K562 (cell line): ENCODE data around the gene EXOC7. TPM values are rescaled to one million over a fixed set of nuclear protein-coding genes. Genes with fewer than 3 reads are reported as not detected.

ENCODE experiments used
- ATAC-seq: fragments of 200-7000 bp; cut with Tn5 transposase; 3 replicates; pipeline ENCODE4 v1.9.1; 2020; ENCODE audit warnings: moderate library complexity
- BruUV-seq: library from RNA; stranded (reverse); fragments of 400-500 nt; replicated peaks from 2 replicates; lab custom pipeline; 2021; lab: Mats Ljungman, UMichigan
- CTCF ChIA-PET: fragments of 300-600 bp; formaldehyde crosslinking; extraction: SDS; loops from one replicate; lab custom pipeline; 2021; ENCODE audit warnings: low intra/inter-chr PET ratio; lab: Yijun Ruan, JAX
- POLR2A ChIA-PET: fragments of 300-600, 350-650 bp; sonication (Branson Sonifier 250); formaldehyde crosslinking; extraction: SDS; loops from one replicate; lab custom pipeline; 2021; ENCODE audit warnings: antibody characterized with exemption, inconsistent platforms; lab: Yijun Ruan, JAX
- DNase-seq, 4 experiments: peaks; one replicate each; pipeline versions ENCODE4 v3.0.0 to v3.0.0-alpha.2; 2011 to 2018; ENCODE audit warnings: low spot score in 3 of 4, mixed read lengths in 3 of 4; ENCODE audit errors: extremely low read depth in 1 of 4
- FAIRE-seq: peaks from 2 replicates; lab custom pipeline; 2011; peaks lifted over from hg19 to GRCh38; lab: Jason Lieb, UNC
- H2AFZ ChIP-seq: 2 replicates; pipeline ENCODE4 v1.6.0; 2011; ENCODE audit warnings: low read depth, low read length, control low read depth, inconsistent platforms
- H3K27ac ChIP-seq: fragments of 200-600 bp; 3 replicates; pipeline ENCODE4 v1.8.0; 2011; ENCODE audit warnings: low read depth, mild to moderate bottlenecking, control low read depth, inconsistent platforms, low read length, moderate library complexity, mixed read lengths; ENCODE audit errors: extremely low read depth
- H3K27me3 ChIP-seq, 2 experiments: fragments of 300-600 bp in 1 of 2; 2 replicates in 1 of 2; 3 replicates in 1 of 2; pipeline versions ENCODE4 v1.6.0 to v1.8.0; 2011; ENCODE audit warnings: inconsistent platforms in 2 of 2, low read length in 2 of 2, mild to moderate bottlenecking in 1 of 2, mixed read lengths in 1 of 2, moderate library complexity in 1 of 2; ENCODE audit not compliant: control insufficient read depth in 2 of 2, insufficient read depth in 2 of 2
- H3K36me3 ChIP-seq: fragments of 300-600 bp; 3 replicates; pipeline ENCODE4 v1.8.0; 2011; ENCODE audit warnings: mild to moderate bottlenecking, low read length, inconsistent platforms; ENCODE audit not compliant: control insufficient read depth, insufficient read depth
- H3K4me1 ChIP-seq, 2 experiments: fragments of 200-600 bp in 1 of 2; replicated peaks in 1 of 2; 2 replicates in 1 of 2; 3 replicates in 1 of 2; pipeline versions ENCODE4 v1.5.1 to v1.8.0; 2011; ENCODE audit warnings: inconsistent platforms in 2 of 2, low read length in 2 of 2, mild to moderate bottlenecking in 1 of 2, mixed read lengths in 1 of 2, moderate library complexity in 1 of 2; ENCODE audit not compliant: control insufficient read depth in 2 of 2, insufficient read depth in 2 of 2
- H3K4me2 ChIP-seq: 2 replicates; pipeline ENCODE4 v1.6.1; 2011; ENCODE audit warnings: low read length, control low read depth, inconsistent platforms, mixed read lengths; ENCODE audit not compliant: insufficient read depth
- H3K4me3 ChIP-seq: fragments of 200-600 bp; sonication (generic), shearing (Covaris generic); 2 replicates; pipeline ENCODE4 v1.5.1; 2016; ENCODE audit warnings: control low read depth, inconsistent platforms
- H3K79me2 ChIP-seq: fragments of 200-600 bp; 3 replicates; pipeline ENCODE4 v1.8.0; 2011; ENCODE audit warnings: low read length, inconsistent platforms; ENCODE audit not compliant: control insufficient read depth, insufficient read depth
- H3K9ac ChIP-seq, 2 experiments: 2 replicates each; pipeline versions ENCODE4 v1.6.0 to v1.6.1; 2011; ENCODE audit warnings: low read depth in 2 of 2, low read length in 2 of 2, control low read depth in 1 of 2, inconsistent platforms in 1 of 2, mild to moderate bottlenecking in 1 of 2, mixed read lengths in 1 of 2; ENCODE audit not compliant: insufficient read depth in 1 of 2
- H3K9me1 ChIP-seq: one replicate; pipeline ENCODE4 v1.6.0; 2011; ENCODE audit warnings: inconsistent platforms, mild to moderate bottlenecking, low read length, moderate library complexity; ENCODE audit not compliant: control insufficient read depth, insufficient read depth
- H3K9me3 ChIP-seq: replicated peaks from 2 replicates; pipeline ENCODE4 v1.5.1; 2011; ENCODE audit warnings: low read depth, low read length, inconsistent platforms; ENCODE audit not compliant: control insufficient read depth, insufficient read depth
- H4K20me1 ChIP-seq: replicated peaks from 2 replicates; pipeline ENCODE4 v1.6.1; 2011; ENCODE audit warnings: low read length, inconsistent platforms, mixed read lengths; ENCODE audit not compliant: control insufficient read depth, insufficient read depth
- ERF ChIP-seq: fragments of 450-650 bp; formaldehyde crosslinking; IDR thresholded peaks from 2 replicates; pipeline ENCODE4 v1.4.0; 2020; ENCODE audit warnings: mild to moderate bottlenecking, mixed read lengths
- FUS ChIP-seq: fragments of 200-400 bp; formaldehyde crosslinking; optimal IDR thresholded peaks from 2 replicates; pipeline ENCODE3; 2017; ENCODE audit warnings: low read depth, low read length
- KLF1 ChIP-seq: fragments of 450-650 bp; IDR thresholded peaks from 2 replicates; pipeline ENCODE4 v1.6.1; 2016; ENCODE audit warnings: missing genetic modification characterization, missing compliant biosample characterization
- MAFK ChIP-seq: IDR thresholded peaks from 2 replicates; pipeline ENCODE4 v1.6.1; 2011; ENCODE audit warnings: low read length, improper control_type of control experiment
- NEUROD1 ChIP-seq: fragments of 150-350 bp; IDR thresholded peaks from 2 replicates; pipeline ENCODE4 v1.6.1; 2014; ENCODE audit warnings: borderline replicate concordance, low read length, low read depth; ENCODE audit not compliant: partially characterized antibody
- PHB ChIP-seq: fragments of 250-450 bp; sonication (Bioruptor Pico); IDR thresholded peaks from 2 replicates; pipeline ENCODE4 v1.5.0; 2021
- POLR2G ChIP-seq: fragments of 200-400 bp; formaldehyde crosslinking; IDR thresholded peaks from 2 replicates; pipeline ENCODE4 v1.6.1; 2017; ENCODE audit warnings: low read depth, mild to moderate bottlenecking, antibody characterized with exemption, low read length, moderate library complexity
- RAD51 ChIP-seq: fragments of 450-650 bp; IDR thresholded peaks from 2 replicates; pipeline ENCODE4 v1.7.1; 2016; ENCODE audit warnings: low read depth, mild to moderate bottlenecking, borderline replicate concordance
- RBFOX2 ChIP-seq: fragments of 200-400 bp; formaldehyde crosslinking; IDR thresholded peaks from 2 replicates; pipeline ENCODE4 v1.6.1; 2017; ENCODE audit warnings: low read depth, mild to moderate bottlenecking, low read length, moderate library complexity
- SRSF3 ChIP-seq: fragments of 200-400 bp; formaldehyde crosslinking; IDR thresholded peaks from 2 replicates; pipeline ENCODE4 v1.6.1; 2016; ENCODE audit warnings: mild to moderate bottlenecking, low read length, moderate library complexity; ENCODE audit not compliant: insufficient read depth
- ZC3H4 ChIP-seq: sonication (generic); formaldehyde crosslinking; IDR thresholded peaks from 2 replicates; pipeline ENCODE4 v1.9.0; 2021; ENCODE audit warnings: missing genetic modification reagents, borderline replicate concordance
- ZNF76 ChIP-seq: fragments of 250-450 bp; sonication (Bioruptor Pico); IDR thresholded peaks from 2 replicates; pipeline ENCODE4 v1.4.0; 2020; ENCODE audit warnings: mild to moderate bottlenecking, moderate library complexity, borderline replicate concordance
- WGBS: fragments of 100-300 bp; shearing (Covaris generic); methylation state at CpG from one replicate; pipeline ENCODE4 v1.1.6; 2016; ENCODE audit warnings: low coverage, mixed read lengths; ENCODE audit not compliant: insufficient coverage; ENCODE audit errors: missing lambda C conversion rate; 5-methylcytosine and 5-hydroxymethylcytosine counted together
- in situ Hi-C: fragments of 300-500 bp; cut with MboI; formaldehyde crosslinking; loops from 4 replicates; pipeline ENCODE4 v1.15.0; 2018; ENCODE audit warnings: inconsistent platforms, mixed read lengths
- intact Hi-C: fragments of 100-400 bp; cut with micrococcal nuclease; formaldehyde crosslinking; loops from 2 replicates; pipeline ENCODE4 v1.14.2; 2022
- polyA plus RNA-seq, 8 experiments: library from polyadenylated mRNA; depleted of rRNA in 4 of 8; stranded (reverse) in 5 of 8; unstranded in 3 of 8; fragments of >200 nt; fragmentation: Nextera tagmentation in 2 of 8; fragmentation: Illumina TruSeq in 1 of 8; extraction: Ambion mirVana in 2 of 8; extraction: Trizol in 1 of 8; gene quantifications; 2 replicates each; pipeline versions ENCODE4 v1.2.1 to v1.2.3, GENCODE V29; 2011 to 2014; ENCODE audit warnings: inconsistent platforms in 1 of 8, missing spikeins in 1 of 8
- total RNA-seq, 7 experiments: library from RNA; depleted of rRNA in 6 of 7; stranded (reverse); fragments of >200 nt in 6 of 7; fragmentation: Illumina TruSeq in 2 of 7; extraction: Trizol in 2 of 7; gene quantifications; 2 replicates each; pipeline versions ENCODE4 v1.2.1 to v1.2.3, GENCODE V29; 2011 to 2021; ENCODE audit warnings: low replicate concordance in 1 of 7
- TF ChIP-seq, protein P1 (sequence below): fragments of 450-650 bp; IDR thresholded peaks from 2 replicates; pipeline ENCODE4 v1.6.1; 2018; ENCODE audit not compliant: partially characterized antibody
- TF ChIP-seq, protein P2 (sequence below), 2 experiments: fragments of 450-650 bp; IDR thresholded peaks; 2 replicates each; pipeline ENCODE4 v1.6.1; 2016
- TF ChIP-seq, protein P3 (sequence below): conservative IDR thresholded peaks from 2 replicates; pipeline ENCODE4 v1.6.1; 2011; ENCODE audit warnings: low read depth, mild to moderate bottlenecking, low read length; ENCODE audit not compliant: control insufficient read depth

Gene EXOC7
- total and polyA plus RNA-seq, 9 of the 15 experiments (the other 6 are each of a cell fraction or from before 2014, with no cell fraction given), result 18.6 to 57.0 (median 35.0) TPM

DNA sequence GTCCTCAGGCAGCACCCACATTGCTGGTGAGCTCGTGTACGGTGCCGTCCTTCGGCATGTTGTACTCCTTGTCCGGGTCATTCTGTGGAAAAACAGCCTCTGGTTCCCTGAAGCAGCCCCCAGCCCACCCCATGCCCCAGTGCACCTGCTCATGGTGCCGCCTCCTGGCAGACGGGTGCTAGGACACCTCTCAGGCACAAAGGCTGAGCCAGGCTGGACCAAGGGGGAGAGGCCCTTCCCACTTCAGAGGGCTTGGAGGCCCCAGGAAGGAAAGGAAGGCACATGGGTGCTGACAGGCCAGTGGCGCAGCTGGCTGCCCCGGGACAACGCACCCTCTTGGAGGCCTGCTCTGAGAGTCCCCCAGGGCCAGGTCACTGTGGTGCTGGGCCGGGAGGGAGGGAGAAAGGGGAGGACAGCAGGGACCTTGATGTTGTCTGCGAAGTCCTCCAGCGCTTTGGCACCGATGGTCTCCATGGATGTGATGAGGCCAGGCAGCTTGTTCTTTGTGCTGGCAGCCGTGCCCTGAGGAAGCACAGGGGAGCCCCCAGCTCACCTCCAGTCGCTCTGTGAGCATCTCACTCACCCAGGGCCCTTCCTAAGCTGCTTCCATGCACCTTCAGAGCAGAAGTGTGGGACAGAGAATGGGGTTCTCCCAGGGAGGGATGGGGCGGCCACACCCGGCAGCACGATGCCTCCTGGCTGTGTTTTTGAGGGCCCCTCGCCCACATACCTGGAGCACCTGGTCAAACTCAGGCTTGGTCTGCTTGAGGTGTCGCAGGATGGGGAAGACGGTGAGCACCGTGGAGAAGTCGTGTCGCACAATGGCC is 15.3 kb downstream of the EXOC7 start:
- no TSS peak for BruUV-seq
- peaks cover 84% of the 10 kb centered on the region; the same call in 2 of the 3 replicates for H3K36me3 ChIP-seq
- no peak overlapping the region for H3K27ac ChIP-seq
- H3K9me3 ChIP-seq, result no peaks in the 10 kb centered on the region
- no peak overlapping the region for H2AFZ ChIP-seq
- no peak overlapping the region for H3K4me2 ChIP-seq
- FAIRE-seq (no peak), DNase-seq (no peak), ATAC-seq (peak; percentile 45; the same call in 1 of the 3 replicates)
- POLR2A ChIA-PET, result interaction anchor here (0.6 to 0.7 kb wide), 4 partner anchors 15 to 422 kb away, joined by 3 to 4 read pairs (median 4); partner anchors contain the start of genes FOXJ1 and SRP68
- H4K20me1 ChIP-seq, result 0 out of 2 replicates have a peak, but pooled peaks cover 5% of the 10 kb centered on the region
- H3K27me3 ChIP-seq, result no peaks in the 10 kb centered on the region
- 93% methylated on average over 19 of the region's 25 CpGs for WGBS
- in situ Hi-C loops (no loop called here), intact Hi-C loops (no loop called here)
- peak overlapping the region in 1 of 2 experiments; percentile 50; a peak in 1 of 4 replicates for H3K9ac ChIP-seq
- H3K9me1 ChIP-seq, result no peaks in the 10 kb centered on the region
- H3K4me1 ChIP-seq, result peaks cover 0 to 12% of the 10 kb centered on the region in 2 experiments; a peak in 1 of 5 replicates
- H3K79me2 ChIP-seq, result no peaks in the 10 kb centered on the region
- CTCF ChIA-PET, result no interaction called here
- H3K4me3 ChIP-seq, result no peak overlapping the region
- TF ChIP-seq ZC3H4 (CRISPR knock-in tag) (no peak), FUS (no peak), ZNF76 (no peak), RAD51 (no peak), KLF1 (tag) (no peak), ERF (CRISPR knock-in tag) (no peak), MAFK (no peak), SRSF3 (no peak), POLR2G (0 out of 2 replicates have a peak, but pooled peaks have one; percentile 7), NEUROD1 (no peak), RBFOX2 (0 out of 2 replicates have a peak, but pooled peaks have one; percentile 16), PHB (CRISPR knock-in tag) (no peak)
- TF ChIP-seq, protein P1, sequence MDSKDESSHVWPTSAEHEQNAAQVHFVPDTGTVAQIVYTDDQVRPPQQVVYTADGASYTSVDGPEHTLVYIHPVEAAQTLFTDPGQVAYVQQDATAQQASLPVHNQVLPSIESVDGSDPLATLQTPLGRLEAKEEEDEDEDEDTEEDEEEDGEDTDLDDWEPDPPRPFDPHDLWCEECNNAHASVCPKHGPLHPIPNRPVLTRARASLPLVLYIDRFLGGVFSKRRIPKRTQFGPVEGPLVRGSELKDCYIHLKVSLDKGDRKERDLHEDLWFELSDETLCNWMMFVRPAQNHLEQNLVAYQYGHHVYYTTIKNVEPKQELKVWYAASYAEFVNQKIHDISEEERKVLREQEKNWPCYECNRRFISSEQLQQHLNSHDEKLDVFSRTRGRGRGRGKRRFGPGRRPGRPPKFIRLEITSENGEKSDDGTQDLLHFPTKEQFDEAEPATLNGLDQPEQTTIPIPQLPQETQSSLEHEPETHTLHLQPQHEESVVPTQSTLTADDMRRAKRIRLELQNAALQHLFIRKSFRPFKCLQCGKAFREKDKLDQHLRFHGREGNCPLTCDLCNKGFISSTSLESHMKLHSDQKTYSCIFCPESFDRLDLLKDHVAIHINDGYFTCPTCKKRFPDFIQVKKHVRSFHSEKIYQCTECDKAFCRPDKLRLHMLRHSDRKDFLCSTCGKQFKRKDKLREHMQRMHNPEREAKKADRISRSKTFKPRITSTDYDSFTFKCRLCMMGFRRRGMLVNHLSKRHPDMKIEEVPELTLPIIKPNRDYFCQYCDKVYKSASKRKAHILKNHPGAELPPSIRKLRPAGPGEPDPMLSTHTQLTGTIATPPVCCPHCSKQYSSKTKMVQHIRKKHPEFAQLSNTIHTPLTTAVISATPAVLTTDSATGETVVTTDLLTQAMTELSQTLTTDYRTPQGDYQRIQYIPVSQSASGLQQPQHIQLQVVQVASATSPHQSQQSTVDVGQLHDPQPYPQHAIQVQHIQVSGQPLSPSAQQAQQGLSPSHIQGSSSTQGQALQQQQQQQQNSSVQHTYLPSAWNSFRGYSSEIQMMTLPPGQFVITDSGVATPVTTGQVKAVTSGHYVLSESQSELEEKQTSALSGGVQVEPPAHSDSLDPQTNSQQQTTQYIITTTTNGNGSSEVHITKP, result no peak
- TF ChIP-seq, protein P2, sequence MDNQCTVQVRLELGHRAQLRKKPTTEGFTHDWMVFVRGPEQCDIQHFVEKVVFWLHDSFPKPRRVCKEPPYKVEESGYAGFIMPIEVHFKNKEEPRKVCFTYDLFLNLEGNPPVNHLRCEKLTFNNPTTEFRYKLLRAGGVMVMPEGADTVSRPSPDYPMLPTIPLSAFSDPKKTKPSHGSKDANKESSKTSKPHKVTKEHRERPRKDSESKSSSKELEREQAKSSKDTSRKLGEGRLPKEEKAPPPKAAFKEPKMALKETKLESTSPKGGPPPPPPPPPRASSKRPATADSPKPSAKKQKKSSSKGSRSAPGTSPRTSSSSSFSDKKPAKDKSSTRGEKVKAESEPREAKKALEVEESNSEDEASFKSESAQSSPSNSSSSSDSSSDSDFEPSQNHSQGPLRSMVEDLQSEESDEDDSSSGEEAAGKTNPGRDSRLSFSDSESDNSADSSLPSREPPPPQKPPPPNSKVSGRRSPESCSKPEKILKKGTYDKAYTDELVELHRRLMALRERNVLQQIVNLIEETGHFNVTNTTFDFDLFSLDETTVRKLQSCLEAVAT (IDR thresholded peaks at IDR 0.05), result no peak
- TF ChIP-seq, protein P3, sequence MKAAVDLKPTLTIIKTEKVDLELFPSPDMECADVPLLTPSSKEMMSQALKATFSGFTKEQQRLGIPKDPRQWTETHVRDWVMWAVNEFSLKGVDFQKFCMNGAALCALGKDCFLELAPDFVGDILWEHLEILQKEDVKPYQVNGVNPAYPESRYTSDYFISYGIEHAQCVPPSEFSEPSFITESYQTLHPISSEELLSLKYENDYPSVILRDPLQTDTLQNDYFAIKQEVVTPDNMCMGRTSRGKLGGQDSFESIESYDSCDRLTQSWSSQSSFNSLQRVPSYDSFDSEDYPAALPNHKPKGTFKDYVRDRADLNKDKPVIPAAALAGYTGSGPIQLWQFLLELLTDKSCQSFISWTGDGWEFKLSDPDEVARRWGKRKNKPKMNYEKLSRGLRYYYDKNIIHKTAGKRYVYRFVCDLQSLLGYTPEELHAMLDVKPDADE, result no peak
